ENCODE measurements around the gene RAPGEF4.
"Not testable (repeated sequence)": the region's sequence is repeated elsewhere in the genome, so short reads cannot be mapped to it uniquely, and the experiment has no call there.

RAPGEF4 gene

GRCh38 chr2:172745636-172746035, 10.0 kb downstream of the RAPGEF4 start:
- H3K4me3 ChIP-seq (ENCODE audit: low read depth, low read length), result no peak overlapping the region
- H3K4me1 ChIP-seq, result no peaks in the 10 kb centered on the region
- H3K27me3 ChIP-seq, result no peaks in the 10 kb centered on the region
- no peaks in the 10 kb centered on the region for H3K36me3 ChIP-seq
- no peak for DNase-seq
- no peak for TF ChIP-seq CTCF (IDR thresholded peaks at IDR 0.05; ENCODE audit: low read depth, low read length)
- no peaks in the 10 kb centered on the region for H3K9me3 ChIP-seq

GRCh38 chr2:172748543-172748942, 12.9 kb downstream of the RAPGEF4 start:
- not testable (repeated sequence) for H3K9me3 ChIP-seq; H3K4me3 ChIP-seq (ENCODE audit: low read depth, low read length); H3K4me1 ChIP-seq; H3K36me3 ChIP-seq; H3K27me3 ChIP-seq; DNase-seq

- TF ChIP-seq CTCF (IDR thresholded peaks at IDR 0.05; ENCODE audit: low read depth, low read length), result no peak
- Histone ChIP-seq H3K36me3 (no peaks in the 10 kb centered on the region), H3K4me1 (no peaks in the 10 kb centered on the region), H3K4me3 (ENCODE audit: low read depth, low read length) (no peak overlapping the region), H3K9me3 (no peaks in the 10 kb centered on the region), H3K27me3 (no peaks in the 10 kb centered on the region)
- no peak for DNase-seq
Measured at GRCh38 chr2:172749388-172749787, 13.7 kb downstream of the RAPGEF4 start.

GRCh38 chr2:172751564-172751963, 15.9 kb downstream of the RAPGEF4 start:
- TF ChIP-seq CTCF (IDR thresholded peaks at IDR 0.05; ENCODE audit: low read depth, low read length), result no peak
- no peak for DNase-seq
- Histone ChIP-seq H3K36me3 (no peaks in the 10 kb centered on the region), H3K4me1 (no peaks in the 10 kb centered on the region), H3K9me3 (no peaks in the 10 kb centered on the region), H3K27me3 (no peaks in the 10 kb centered on the region), H3K4me3 (ENCODE audit: low read depth, low read length) (no peak overlapping the region)

- H3K4me3 ChIP-seq (ENCODE audit: low read depth, low read length), result no peak overlapping the region
- no peaks in the 10 kb centered on the region for H3K4me1 ChIP-seq
- no peak for DNase-seq
- H3K9me3 ChIP-seq, result no peaks in the 10 kb centered on the region
- no peak for TF ChIP-seq CTCF (IDR thresholded peaks at IDR 0.05; ENCODE audit: low read depth, low read length)
- no peaks in the 10 kb centered on the region for H3K27me3 ChIP-seq
- H3K36me3 ChIP-seq, result no peaks in the 10 kb centered on the region
Measured at GRCh38 chr2:172753610-172754009, 18.0 kb downstream of the RAPGEF4 start.

GRCh38 chr2:172759441-172759840, 23.8 kb downstream of the RAPGEF4 start:
- no peak overlapping the region for H3K4me3 ChIP-seq (ENCODE audit: low read depth, low read length)
- no peaks in the 10 kb centered on the region for H3K27me3 ChIP-seq
- H3K9me3 ChIP-seq, result no peaks in the 10 kb centered on the region
- H3K36me3 ChIP-seq, result no peaks in the 10 kb centered on the region
- H3K4me1 ChIP-seq, result no peaks in the 10 kb centered on the region
- DNase-seq, result no peak
- no peak for TF ChIP-seq CTCF (IDR thresholded peaks at IDR 0.05; ENCODE audit: low read depth, low read length)

- TF ChIP-seq CTCF (IDR thresholded peaks at IDR 0.05; ENCODE audit: low read depth, low read length), result no peak
- DNase-seq, result no peak
- Histone ChIP-seq H3K27me3 (no peaks in the 10 kb centered on the region), H3K4me1 (no peaks in the 10 kb centered on the region), H3K9me3 (no peaks in the 10 kb centered on the region), H3K36me3 (no peaks in the 10 kb centered on the region), H3K4me3 (ENCODE audit: low read depth, low read length) (no peak overlapping the region)
Measured at GRCh38 chr2:172761306-172761705, 25.7 kb downstream of the RAPGEF4 start.

Data from BE2C (cell line).